Measurements from ENCODE around the gene TEX2. TPM values are rescaled to one million over a fixed set of nuclear protein-coding genes. Genes with fewer than 3 reads are reported as not detected.

The TEX2 gene
- total RNA-seq, 1 experiment from 2014 or later: 20.2 TPM

DNA sequence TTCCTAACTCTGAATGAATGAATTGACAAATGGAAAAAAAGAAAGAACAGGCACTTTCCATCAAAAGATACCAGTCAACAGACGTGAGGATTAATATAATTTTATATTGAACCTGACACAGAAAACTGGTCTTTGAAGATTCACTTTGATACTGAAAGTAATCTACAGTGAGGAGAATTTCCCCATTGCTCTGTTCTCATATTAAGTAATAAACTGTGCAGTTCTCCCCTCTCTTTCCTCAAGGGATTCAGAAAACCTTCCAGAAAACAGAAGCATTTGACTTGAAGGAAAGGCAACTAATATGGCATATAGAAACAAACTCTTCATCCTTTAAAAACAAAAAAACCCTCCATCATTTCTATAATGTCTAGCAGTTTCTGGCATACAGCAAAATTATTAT lies 2.2 kb downstream of the TEX2 start:
- Histone ChIP-seq H3K4me3 (ENCODE audit: low read depth, low read length) (no peak overlapping the region), H3K9me3 (no peaks in the 10 kb centered on the region), H3K36me3 (ENCODE audit: control insufficient read depth, insufficient read depth, low read length) (no peaks in the 10 kb centered on the region), H3K27me3 (replicated peaks; ENCODE audit: control insufficient read depth, insufficient read depth, low read length) (no peaks in the 10 kb centered on the region), H3K4me1 (peaks cover 19% of the 10 kb centered on the region)
- H3K36me3 Mint-ChIP-seq (ENCODE audit: insufficient read depth, unreplicated experiment): peaks cover 5% of the 10 kb centered on the region
- intact Hi-C loops (cut with micrococcal nuclease; ENCODE audit: unreplicated experiment): loop anchor here (5.0 kb wide), 1 partner anchor 114 kb away; no protein-coding TSS in a partner anchor
- peaks cover 20% of the 10 kb centered on the region for H3K4me1 Mint-ChIP-seq (ENCODE audit: low read depth, unreplicated experiment)
- ChIA-PET CTCF (no interaction called here), POLR2A (no interaction called here)
- no peak for DNase-seq
- H3K27ac Mint-ChIP-seq (ENCODE audit: unreplicated experiment): peak overlapping the region; percentile 53
- TF ChIP-seq, protein P1, sequence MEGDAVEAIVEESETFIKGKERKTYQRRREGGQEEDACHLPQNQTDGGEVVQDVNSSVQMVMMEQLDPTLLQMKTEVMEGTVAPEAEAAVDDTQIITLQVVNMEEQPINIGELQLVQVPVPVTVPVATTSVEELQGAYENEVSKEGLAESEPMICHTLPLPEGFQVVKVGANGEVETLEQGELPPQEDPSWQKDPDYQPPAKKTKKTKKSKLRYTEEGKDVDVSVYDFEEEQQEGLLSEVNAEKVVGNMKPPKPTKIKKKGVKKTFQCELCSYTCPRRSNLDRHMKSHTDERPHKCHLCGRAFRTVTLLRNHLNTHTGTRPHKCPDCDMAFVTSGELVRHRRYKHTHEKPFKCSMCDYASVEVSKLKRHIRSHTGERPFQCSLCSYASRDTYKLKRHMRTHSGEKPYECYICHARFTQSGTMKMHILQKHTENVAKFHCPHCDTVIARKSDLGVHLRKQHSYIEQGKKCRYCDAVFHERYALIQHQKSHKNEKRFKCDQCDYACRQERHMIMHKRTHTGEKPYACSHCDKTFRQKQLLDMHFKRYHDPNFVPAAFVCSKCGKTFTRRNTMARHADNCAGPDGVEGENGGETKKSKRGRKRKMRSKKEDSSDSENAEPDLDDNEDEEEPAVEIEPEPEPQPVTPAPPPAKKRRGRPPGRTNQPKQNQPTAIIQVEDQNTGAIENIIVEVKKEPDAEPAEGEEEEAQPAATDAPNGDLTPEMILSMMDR (IDR thresholded peaks at IDR 0.05; ENCODE audit: insufficient read depth in 1 of 2, low read depth in 1 of 2, low read length in 1 of 2, severe bottlenecking in 1 of 2, unreplicated experiment in 1 of 2): no peak
- BruUV-seq (replicated peaks): no TSS peak
- H3K27me3 Mint-ChIP-seq (ENCODE audit: insufficient read depth, unreplicated experiment): no peaks in the 10 kb centered on the region
- H3K9me3 Mint-ChIP-seq (ENCODE audit: unreplicated experiment): no peaks in the 10 kb centered on the region
- H3K4me3 Mint-ChIP-seq (ENCODE audit: unreplicated experiment): no peak overlapping the region

DNA sequence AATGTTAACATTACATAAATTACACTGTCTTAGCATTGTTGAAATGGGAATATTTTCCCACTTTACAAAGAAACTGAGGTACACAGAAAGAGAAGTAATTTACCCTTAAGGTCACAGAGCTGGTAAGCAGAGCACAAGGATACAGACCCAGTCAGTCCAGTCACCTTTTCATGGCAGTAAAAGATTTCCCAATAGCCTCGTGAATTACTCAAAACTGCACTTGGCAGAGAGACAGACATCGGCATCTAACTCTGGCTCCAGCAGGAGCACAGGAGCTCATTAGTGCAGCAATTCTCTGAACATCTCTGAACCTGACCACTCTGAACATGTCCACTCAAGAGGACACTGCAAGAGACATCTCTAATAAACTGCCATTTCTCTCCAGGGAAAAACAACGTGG lies 3.1 kb downstream of the TEX2 start:
- H3K9me3 Mint-ChIP-seq (ENCODE audit: unreplicated experiment): no peaks in the 10 kb centered on the region
- H3K27me3 Mint-ChIP-seq (ENCODE audit: insufficient read depth, unreplicated experiment): no peaks in the 10 kb centered on the region
- Histone ChIP-seq H3K4me1 (peaks cover 23% of the 10 kb centered on the region), H3K36me3 (ENCODE audit: control insufficient read depth, insufficient read depth, low read length) (no peaks in the 10 kb centered on the region), H3K9me3 (no peaks in the 10 kb centered on the region), H3K4me3 (ENCODE audit: low read depth, low read length) (no peak overlapping the region), H3K27me3 (replicated peaks; ENCODE audit: control insufficient read depth, insufficient read depth, low read length) (no peaks in the 10 kb centered on the region)
- intact Hi-C loops (cut with micrococcal nuclease; ENCODE audit: unreplicated experiment): loop anchor here (5.0 kb wide), 1 partner anchor 113 kb away; no protein-coding TSS in a partner anchor
- CTCF ChIA-PET: interaction anchor here (1.1 kb wide), 1 partner anchor 23 kb away, joined by 4 read pairs; no protein-coding TSS in a partner anchor
- no peak overlapping the region for H3K27ac Mint-ChIP-seq (ENCODE audit: unreplicated experiment)
- DNase-seq: no peak
- POLR2A ChIA-PET: no interaction called here
- TF ChIP-seq, protein P1 (IDR thresholded peaks at IDR 0.05; ENCODE audit: insufficient read depth in 1 of 2, low read depth in 1 of 2, low read length in 1 of 2, severe bottlenecking in 1 of 2, unreplicated experiment in 1 of 2): no peak
- peaks cover 24% of the 10 kb centered on the region for H3K4me1 Mint-ChIP-seq (ENCODE audit: low read depth, unreplicated experiment)
- H3K36me3 Mint-ChIP-seq (ENCODE audit: insufficient read depth, unreplicated experiment): peaks cover 5% of the 10 kb centered on the region
- no peak overlapping the region for H3K4me3 Mint-ChIP-seq (ENCODE audit: unreplicated experiment)
- no TSS peak for BruUV-seq (replicated peaks)

DNA sequence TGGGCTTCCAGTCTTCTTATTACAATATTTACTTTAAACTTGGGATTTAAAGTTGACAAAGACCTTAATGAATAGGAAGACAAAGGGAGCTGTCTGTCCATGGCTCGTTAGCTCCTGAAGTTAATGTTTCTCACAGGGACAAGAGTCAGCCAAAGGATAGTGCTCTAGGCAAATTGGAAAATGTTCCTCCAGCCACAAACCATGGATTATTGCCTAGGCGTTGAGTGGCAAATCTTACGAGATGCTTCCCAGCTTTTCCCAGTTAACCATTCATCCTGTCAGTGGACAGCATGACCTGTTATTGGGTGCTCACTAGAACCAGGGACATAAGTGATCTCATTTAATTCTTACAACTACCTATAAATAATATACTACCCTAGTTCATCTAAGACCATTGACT lies 3.6 kb downstream of the TEX2 start:
- ChIA-PET POLR2A (no interaction called here), CTCF (interaction anchor here (1.1 kb wide), 1 partner anchor 23 kb away, joined by 4 read pairs; no protein-coding TSS in a partner anchor)
- intact Hi-C loops (cut with micrococcal nuclease; ENCODE audit: unreplicated experiment): no loop called here
- Histone ChIP-seq H3K27me3 (replicated peaks; ENCODE audit: control insufficient read depth, insufficient read depth, low read length) (no peaks in the 10 kb centered on the region), H3K9me3 (no peaks in the 10 kb centered on the region), H3K36me3 (ENCODE audit: control insufficient read depth, insufficient read depth, low read length) (no peaks in the 10 kb centered on the region), H3K4me3 (ENCODE audit: low read depth, low read length) (no peak overlapping the region), H3K4me1 (peaks cover 23% of the 10 kb centered on the region)
- TF ChIP-seq, protein P1 (IDR thresholded peaks at IDR 0.05; ENCODE audit: insufficient read depth in 1 of 2, low read depth in 1 of 2, low read length in 1 of 2, severe bottlenecking in 1 of 2, unreplicated experiment in 1 of 2): no peak
- DNase-seq: no peak
- no peaks in the 10 kb centered on the region for H3K9me3 Mint-ChIP-seq (ENCODE audit: unreplicated experiment)
- no TSS peak for BruUV-seq (replicated peaks)
- H3K36me3 Mint-ChIP-seq (ENCODE audit: insufficient read depth, unreplicated experiment): peaks cover 5% of the 10 kb centered on the region
- peaks cover 24% of the 10 kb centered on the region for H3K4me1 Mint-ChIP-seq (ENCODE audit: low read depth, unreplicated experiment)
- no peaks in the 10 kb centered on the region for H3K27me3 Mint-ChIP-seq (ENCODE audit: insufficient read depth, unreplicated experiment)
- H3K27ac Mint-ChIP-seq (ENCODE audit: unreplicated experiment): no peak overlapping the region
- no peak overlapping the region for H3K4me3 Mint-ChIP-seq (ENCODE audit: unreplicated experiment)
